Measurements from ENCODE around the gene MINK1.
A peak's percentile ranks its signal among the peaks of the same experiment; 100 is the strongest.

MINK1 gene

DNA sequence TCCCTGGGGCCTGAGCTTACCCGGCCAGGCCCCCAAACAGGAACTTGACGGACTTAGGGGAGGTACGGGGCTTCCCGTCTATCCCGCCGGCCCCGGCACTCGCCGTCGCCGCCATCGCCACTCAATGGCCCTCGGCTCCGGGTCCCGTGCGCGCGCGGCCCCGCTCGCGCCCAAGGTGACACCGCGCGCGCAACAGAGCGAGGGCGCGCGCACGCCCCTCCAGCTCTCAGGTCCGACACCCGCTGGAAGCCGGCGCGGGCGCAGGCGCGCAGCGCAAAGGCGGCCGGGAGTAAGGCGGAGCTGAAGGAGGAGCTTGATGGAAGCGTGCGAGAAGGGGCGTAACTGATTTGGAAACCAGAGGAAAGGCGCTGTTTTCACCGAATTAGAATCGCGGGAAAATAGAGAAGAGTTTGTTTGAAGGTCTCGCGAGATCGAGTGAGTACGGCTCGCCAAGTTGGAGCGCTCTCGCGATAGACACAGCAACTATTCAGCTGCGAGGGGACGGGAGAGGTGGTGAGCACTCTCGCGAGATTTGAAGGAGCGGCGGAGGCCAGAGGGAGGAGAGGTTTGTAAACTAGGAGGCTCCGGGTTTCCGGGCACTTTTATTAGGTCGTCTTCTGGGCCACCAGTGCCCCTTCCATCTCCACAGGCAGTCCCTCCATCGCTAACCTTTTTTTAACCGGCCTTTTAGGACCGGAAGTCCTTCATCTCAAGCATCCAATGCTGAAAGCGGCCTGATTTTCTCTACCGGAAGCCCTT, 106.8 kb downstream of the MINK1 start, which contains the start of the genes RNF167 and SLC25A11 (continued):
- peak; percentile 68; the same call in 1 of the 2 replicates for TF ChIP-seq KLF7 (tag by site-specific recombination; IDR thresholded peaks at IDR 0.05; ENCODE audit: borderline replicate concordance)
- no peak for TF ChIP-seq ZNF311 (tag by site-specific recombination; IDR thresholded peaks at IDR 0.05; ENCODE audit: borderline replicate concordance)
- TF ChIP-seq, protein P1, sequence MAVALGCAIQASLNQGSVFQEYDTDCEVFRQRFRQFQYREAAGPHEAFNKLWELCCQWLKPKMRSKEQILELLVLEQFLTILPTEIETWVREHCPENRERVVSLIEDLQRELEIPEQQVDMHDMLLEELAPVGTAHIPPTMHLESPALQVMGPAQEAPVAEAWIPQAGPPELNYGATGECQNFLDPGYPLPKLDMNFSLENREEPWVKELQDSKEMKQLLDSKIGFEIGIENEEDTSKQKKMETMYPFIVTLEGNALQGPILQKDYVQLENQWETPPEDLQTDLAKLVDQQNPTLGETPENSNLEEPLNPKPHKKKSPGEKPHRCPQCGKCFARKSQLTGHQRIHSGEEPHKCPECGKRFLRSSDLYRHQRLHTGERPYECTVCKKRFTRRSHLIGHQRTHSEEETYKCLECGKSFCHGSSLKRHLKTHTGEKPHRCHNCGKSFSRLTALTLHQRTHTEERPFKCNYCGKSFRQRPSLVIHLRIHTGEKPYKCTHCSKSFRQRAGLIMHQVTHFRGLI (tag by site-specific recombination; IDR thresholded peaks at IDR 0.05) = 0 out of 2 replicates have a peak, but pooled peaks have one; percentile 13
- TF ChIP-seq ZSCAN23 (tag by site-specific recombination; IDR thresholded peaks at IDR 0.05) = 0 out of 2 replicates have a peak, but pooled peaks have one; percentile 25
- no peak for TF ChIP-seq ZBTB10 (tag by site-specific recombination; IDR thresholded peaks at IDR 0.05)
- TF ChIP-seq ZNF514 (tag by site-specific recombination; IDR thresholded peaks at IDR 0.05) = no peak
- peak; percentile 66 for TF ChIP-seq ZNF366 (tag by site-specific recombination; conservative IDR thresholded peaks at IDR 0.05)
- peak; percentile 98 for TF ChIP-seq KLF16 (tag by site-specific recombination; IDR thresholded peaks at IDR 0.05)
- TF ChIP-seq PBX3 (CRISPR knock-in tag; IDR thresholded peaks at IDR 0.05) = peak; percentile 82; the same call in 1 of the 2 replicates
- no peak; the same call in 1 of the 2 replicates for TF ChIP-seq ZFP69B (tag by site-specific recombination; IDR thresholded peaks at IDR 0.05)
- peak; percentile 76 for TF ChIP-seq ZBTB17 (tag by site-specific recombination; IDR thresholded peaks at IDR 0.05)
- no peak for TF ChIP-seq OVOL3 (tag by site-specific recombination; IDR thresholded peaks at IDR 0.05)
- no peak for TF ChIP-seq GFI1B (tag by site-specific recombination; IDR thresholded peaks at IDR 0.05)
- peak; percentile 31; the same call in 1 of the 2 replicates for TF ChIP-seq SCRT2 (tag by site-specific recombination; IDR thresholded peaks at IDR 0.05)
- TF ChIP-seq ZSCAN16 (tag by site-specific recombination; IDR thresholded peaks at IDR 0.05) = no peak
- peak; percentile 48; the same call in 1 of the 2 replicates for TF ChIP-seq ZNF843 (tag by site-specific recombination; IDR thresholded peaks at IDR 0.05)
- TF ChIP-seq ZNF76 (tag by site-specific recombination; IDR thresholded peaks at IDR 0.05; ENCODE audit: borderline replicate concordance, low read depth) = peak; percentile 78
- no peak for TF ChIP-seq ZNF48 (tag by site-specific recombination; IDR thresholded peaks at IDR 0.05)
- no peak for TF ChIP-seq ZNF621 (tag by site-specific recombination; IDR thresholded peaks at IDR 0.05)
- TF ChIP-seq ZBTB7A (tag by site-specific recombination; IDR thresholded peaks at IDR 0.05; ENCODE audit: low read depth) = 0 out of 2 replicates have a peak, but pooled peaks have one; percentile 48
- TF ChIP-seq ZSCAN30 (tag by site-specific recombination; IDR thresholded peaks at IDR 0.05) = peak; percentile 80
- TF ChIP-seq, protein P2, sequence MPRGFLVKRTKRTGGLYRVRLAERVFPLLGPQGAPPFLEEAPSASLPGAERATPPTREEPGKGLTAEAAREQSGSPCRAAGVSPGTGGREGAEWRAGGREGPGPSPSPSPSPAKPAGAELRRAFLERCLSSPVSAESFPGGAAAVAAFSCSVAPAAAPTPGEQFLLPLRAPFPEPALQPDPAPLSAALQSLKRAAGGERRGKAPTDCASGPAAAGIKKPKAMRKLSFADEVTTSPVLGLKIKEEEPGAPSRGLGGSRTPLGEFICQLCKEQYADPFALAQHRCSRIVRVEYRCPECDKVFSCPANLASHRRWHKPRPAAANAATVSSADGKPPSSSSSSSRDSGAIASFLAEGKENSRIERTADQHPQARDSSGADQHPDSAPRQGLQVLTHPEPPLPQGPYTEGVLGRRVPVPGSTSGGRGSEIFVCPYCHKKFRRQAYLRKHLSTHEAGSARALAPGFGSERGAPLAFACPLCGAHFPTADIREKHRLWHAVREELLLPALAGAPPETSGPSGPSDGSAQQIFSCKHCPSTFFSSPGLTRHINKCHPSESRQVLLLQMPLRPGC (tag by site-specific recombination; IDR thresholded peaks at IDR 0.05) = peak; percentile 47; the same call in 1 of the 2 replicates
- peak; percentile 98 for TF ChIP-seq ZNF335 (tag by site-specific recombination; conservative IDR thresholded peaks at IDR 0.05)
- TF ChIP-seq ZNF610 (tag by site-specific recombination; IDR thresholded peaks at IDR 0.05; ENCODE audit: borderline replicate concordance) = peak; percentile 70; the same call in 1 of the 2 replicates
- TF ChIP-seq ZEB2 (tag by site-specific recombination; IDR thresholded peaks at IDR 0.05) = peak; percentile 76; the same call in 1 of the 2 replicates
- TF ChIP-seq TRIM28 (IDR thresholded peaks at IDR 0.05; ENCODE audit: borderline replicate concordance, low read length) = no peak
- peak; percentile 82; the same call in 1 of the 2 replicates for TF ChIP-seq ZNF561 (tag by site-specific recombination; IDR thresholded peaks at IDR 0.05; ENCODE audit: borderline replicate concordance)
- TF ChIP-seq SP3 (tag by site-specific recombination; IDR thresholded peaks at IDR 0.05) = peak; percentile 94
- TF ChIP-seq ZNF585B (tag by site-specific recombination; IDR thresholded peaks at IDR 0.05) = no peak
- TF ChIP-seq ZNF394 (tag by site-specific recombination; IDR thresholded peaks at IDR 0.05; ENCODE audit: borderline replicate concordance) = peak; percentile 34; the same call in 1 of the 2 replicates
- TF ChIP-seq ZNF398 (tag by site-specific recombination; IDR thresholded peaks at IDR 0.05) = peak; percentile 41; the same call in 1 of the 2 replicates
